CD14-positive monocyte (primary cell): Measurements from ENCODE around the gene GMPPA. TPM values are rescaled to one million over a fixed set of nuclear protein-coding genes. Genes with fewer than 3 reads are reported as not detected.

ENCODE experiments used
- DNase-seq, 3 donors: peaks; one replicate each; pipeline ENCODE4 v3.0.0-alpha.2; 2011 to 2022
- H2AFZ ChIP-seq: 2 replicates; pipeline ENCODE4 v1.6.0; 2012; ENCODE audit warnings: mild to moderate bottlenecking, low read depth, low read length, inconsistent platforms; ENCODE audit not compliant: insufficient read depth, poor library complexity, severe bottlenecking
- H3K27ac ChIP-seq, 2 donors: 1 replicate in 1 of 2; 2 replicates in 1 of 2; pipeline ENCODE4 v1.5.1; 2012 to 2013; ENCODE audit warnings: low read length in 2 of 2, control low read depth in 1 of 2, inconsistent platforms in 1 of 2, low read depth in 1 of 2, mild to moderate bottlenecking in 1 of 2
- H3K27me3 ChIP-seq, 2 donors: one replicate each; pipeline versions ENCODE4 v1.6.0 to v1.6.1; 2011 to 2013; ENCODE audit warnings: low read length in 2 of 2; ENCODE audit not compliant: control insufficient read depth in 2 of 2, insufficient read depth in 2 of 2
- H3K36me3 ChIP-seq, 2 donors: replicated peaks in 1 of 2; 1 replicate in 1 of 2; 2 replicates in 1 of 2; pipeline versions ENCODE4 v1.5.1 to v1.6.1; 2012 to 2013; ENCODE audit warnings: low read length in 2 of 2, control low read depth in 1 of 2, inconsistent platforms in 1 of 2, mild to moderate bottlenecking in 1 of 2; ENCODE audit not compliant: insufficient read depth in 2 of 2, control insufficient read depth in 1 of 2
- H3K4me1 ChIP-seq, 2 donors: 1 replicate in 1 of 2; 2 replicates in 1 of 2; pipeline versions ENCODE4 v1.5.1 to v1.6.1; 2012 to 2013; ENCODE audit warnings: low read length in 2 of 2, control low read depth in 1 of 2, inconsistent platforms in 1 of 2, mild to moderate bottlenecking in 1 of 2, moderate library complexity in 1 of 2; ENCODE audit not compliant: insufficient read depth in 2 of 2, control insufficient read depth in 1 of 2
- H3K4me2 ChIP-seq: replicated peaks from 2 replicates; pipeline ENCODE3; 2012; ENCODE audit warnings: low read length, moderate library complexity, mild to moderate bottlenecking; ENCODE audit not compliant: poor library complexity, severe bottlenecking; ENCODE audit errors: extremely low read depth
- H3K4me3 ChIP-seq, 3 experiments: fragments of 200-600 bp in 1 of 3; sonication (generic) in 1 of 3; replicated peaks in 1 of 3; 1 replicate in 2 of 3; 2 replicates in 1 of 3; pipeline ENCODE4 v1.5.1; 2011 to 2013; ENCODE audit warnings: low read length in 3 of 3, mild to moderate bottlenecking in 3 of 3, control low read depth in 2 of 3, low read depth in 2 of 3, inconsistent platforms in 1 of 3, moderate library complexity in 1 of 3
- H3K79me2 ChIP-seq: 2 replicates; pipeline ENCODE4 v1.6.0; 2012; ENCODE audit warnings: mild to moderate bottlenecking, control low read depth, inconsistent platforms, low read length, moderate library complexity; ENCODE audit not compliant: insufficient read depth
- H3K9ac ChIP-seq: 2 replicates; pipeline ENCODE4 v1.6.0; 2017; ENCODE audit warnings: low read length, mild to moderate bottlenecking; ENCODE audit not compliant: insufficient read depth, poor library complexity, severe bottlenecking
- H3K9me3 ChIP-seq, 2 donors: replicated peaks in 1 of 2; 1 replicate in 1 of 2; 2 replicates in 1 of 2; pipeline versions ENCODE4 v1.5.1 to v1.6.1; 2012 to 2013; ENCODE audit warnings: low read length in 2 of 2, control low read depth in 1 of 2; ENCODE audit not compliant: control insufficient read depth in 1 of 2, insufficient read depth in 1 of 2
- H4K20me1 ChIP-seq: 2 replicates; pipeline ENCODE4 v1.6.0; 2012; ENCODE audit warnings: mild to moderate bottlenecking, low read length, control low read depth, moderate library complexity; ENCODE audit not compliant: insufficient read depth
- H3K27ac Mint-ChIP-seq, 7 donors: one replicate each; pipeline ENCODE4 v1.8.0; 2020; ENCODE audit warnings: mild to moderate bottlenecking in 7 of 7, mixed read lengths in 7 of 7, moderate library complexity in 6 of 7, inconsistent platforms in 2 of 7
- H3K27me3 Mint-ChIP-seq, 3 donors: one replicate each; pipeline ENCODE4 v1.8.0; 2021 to 2022; ENCODE audit warnings: low read depth in 3 of 3, mild to moderate bottlenecking in 3 of 3, mixed read lengths in 3 of 3, moderate library complexity in 3 of 3, inconsistent platforms in 1 of 3
- H3K36me3 Mint-ChIP-seq, 2 donors: one replicate each; pipeline ENCODE4 v1.8.0; 2020; ENCODE audit warnings: mixed read lengths in 2 of 2, inconsistent platforms in 1 of 2, mild to moderate bottlenecking in 1 of 2
- H3K4me1 Mint-ChIP-seq: one replicate; pipeline ENCODE4 v1.8.0; 2020; ENCODE audit warnings: mild to moderate bottlenecking, mixed read lengths
- H3K4me3 Mint-ChIP-seq, 2 donors: one replicate each; pipeline ENCODE4 v1.8.0; 2020; ENCODE audit warnings: mild to moderate bottlenecking in 2 of 2, mixed read lengths in 2 of 2, moderate library complexity in 1 of 2
- H3K9me3 Mint-ChIP-seq, 7 donors: one replicate each; pipeline ENCODE4 v1.8.0; 2020 to 2022; ENCODE audit warnings: mixed read lengths in 7 of 7, mild to moderate bottlenecking in 6 of 7, moderate library complexity in 6 of 7, inconsistent platforms in 2 of 7
- CTCF ChIP-seq: fragments of 200-600 bp; IDR thresholded peaks from one replicate; pipeline ENCODE4 v1.8.0; 2022; ENCODE audit warnings: antibody characterized with exemption, mild to moderate bottlenecking
- WGBS: methylation state at CpG from one replicate; pipeline ENCODE4 v1.1.5; 2013; ENCODE audit warnings: missing lambda C conversion rate; ENCODE audit not compliant: insufficient coverage; 5-methylcytosine and 5-hydroxymethylcytosine counted together
- intact Hi-C, 2 donors: fragments of 100-400 bp; cut with micrococcal nuclease; formaldehyde crosslinking; loops; one replicate each; pipeline versions ENCODE4 v1.15.0 to v1.15.1; 2023
- polyA plus RNA-seq, 3 donors: library from polyadenylated mRNA; depleted of rRNA in 1 of 3; unstranded in 2 of 3; stranded (reverse) in 1 of 3; fragments of 300-500 nt in 2 of 3; fragments of >200 nt in 1 of 3; fragmentation: Illumina TruSeq in 2 of 3; gene quantifications; 1 replicate in 2 of 3; 2 replicates in 1 of 3; pipeline ENCODE4 v1.2.3, GENCODE V29; 2012 to 2021

Gene GMPPA
- polyA plus RNA-seq, 3 donors: 35.5 to 71.2 (median 35.9) TPM

GRCh38 chr2:219491278-219491963 lies 7.3 kb upstream of the GMPPA start:
- Mint-ChIP-seq H3K27ac (no peak overlapping the region), H3K27me3 (peaks cover 47 to 77% (median 56%) of the 10 kb centered on the region in 3 donors), H3K36me3 (peaks cover 0 to 3% of the 10 kb centered on the region in 2 donors), H3K4me3 (no peak overlapping the region), H3K9me3 (peaks cover 0 to 15% (median 0%) of the 10 kb centered on the region in 7 donors), H3K4me1 (peaks cover 6% of the 10 kb centered on the region)
- peaks cover 24 to 47% of the 10 kb centered on the region in 2 donors for H3K27me3 ChIP-seq
- H3K9ac ChIP-seq: no peak overlapping the region
- H4K20me1 ChIP-seq: no peaks in the 10 kb centered on the region
- peaks cover 0 to 8% of the 10 kb centered on the region in 2 donors for H3K9me3 ChIP-seq
- no peak overlapping the region for H2AFZ ChIP-seq
- no peaks in the 10 kb centered on the region for H3K79me2 ChIP-seq
- 90% methylated on average over 7 of the region's 14 CpGs for WGBS
- DNase-seq: no peak
- no peaks in the 10 kb centered on the region for H3K36me3 ChIP-seq
- no peak overlapping the region for H3K4me2 ChIP-seq
- H3K27ac ChIP-seq: no peak overlapping the region
- no peak for TF ChIP-seq CTCF
- no peak overlapping the region for H3K4me3 ChIP-seq
- intact Hi-C loops: loop anchor here in 1 of 2 donors (5.0 to 10.0 kb wide), 2 partner anchors 36 to 327 kb away; partner anchors contain the start of gene NHEJ1
- H3K4me1 ChIP-seq: peaks cover under 1 to 8% of the 10 kb centered on the region in 2 donors

GRCh38 chr2:219492575-219492974 lies 6.1 kb upstream of the GMPPA start:
- Mint-ChIP-seq H3K4me3 (peak overlapping the region in 1 of 2 donors; percentile 17), H3K9me3 (peaks cover 0 to 20% (median 1%) of the 10 kb centered on the region in 7 donors), H3K27me3 (peaks cover 50 to 80% (median 57%) of the 10 kb centered on the region in 3 donors), H3K36me3 (peaks cover 0 to 5% of the 10 kb centered on the region in 2 donors), H3K4me1 (peaks cover 17% of the 10 kb centered on the region), H3K27ac (no peak overlapping the region)
- Histone ChIP-seq H3K9ac (no peak overlapping the region), H2AFZ (no peak overlapping the region), H3K4me3 (no peak overlapping the region), H3K79me2 (no peaks in the 10 kb centered on the region), H4K20me1 (no peaks in the 10 kb centered on the region), H3K27me3 (peaks cover 31 to 52% of the 10 kb centered on the region in 2 donors), H3K27ac (no peak overlapping the region), H3K9me3 (peaks cover 2 to 10% of the 10 kb centered on the region in 2 donors), H3K4me1 (peaks cover 12 to 19% of the 10 kb centered on the region in 2 donors), H3K4me2 (no peak overlapping the region), H3K36me3 (no peaks in the 10 kb centered on the region)
- intact Hi-C loops: loop anchor here in 1 of 2 donors (5.0 to 10.0 kb wide), 2 partner anchors 35 to 328 kb away; partner anchors contain the start of gene NHEJ1
- WGBS: 80% methylated on average over 19 of the region's 20 CpGs
- no peak for DNase-seq
- no peak for TF ChIP-seq CTCF
